ENCODE data around the gene ACSF2.

ACSF2 gene

GRCh38 chr17:50501054-50501453 lies 75.0 kb downstream of the ACSF2 start:
- DNase-seq (ENCODE audit: low read depth) = no peak

- no peak for DNase-seq (ENCODE audit: low read depth)
These were observed 76.4 kb downstream of the ACSF2 start for GRCh38 chr17:50502301-50502990.

GRCh38 chr17:50505591-50506130 lies 79.6 kb downstream of the ACSF2 start:
- DNase-seq (ENCODE audit: low read depth) = no peak

- DNase-seq (ENCODE audit: low read depth) = no peak
These were observed 80.3 kb downstream of the ACSF2 start for GRCh38 chr17:50506298-50506697.

- peak; percentile 36 for DNase-seq (ENCODE audit: low read depth)
These were observed 82.0 kb downstream of the ACSF2 start, which contains the start of gene MYCBPAP for GRCh38 chr17:50507871-50508572. Gene MYCBPAP, plus strand, starts transcription at chr17:50508439. Its CDS starts 236 bp downstream, at chr17:50508675.

- no peak for DNase-seq (ENCODE audit: low read depth)
These were observed 82.8 kb downstream of the ACSF2 start for GRCh38 chr17:50508573-50509460.

- no peak for DNase-seq (ENCODE audit: low read depth)
These were observed 85.0 kb downstream of the ACSF2 start for GRCh38 chr17:50511058-50511457.

GRCh38 chr17:50513495-50513894 lies 87.5 kb downstream of the ACSF2 start:
- DNase-seq (ENCODE audit: low read depth) = no peak

GRCh38 chr17:50514388-50514787 lies 88.4 kb downstream of the ACSF2 start:
- no peak for DNase-seq (ENCODE audit: low read depth)

- DNase-seq (ENCODE audit: low read depth) = no peak
These were observed 89.1 kb downstream of the ACSF2 start for GRCh38 chr17:50514936-50515702.

GRCh38 chr17:50517011-50517410 lies 91.0 kb downstream of the ACSF2 start:
- no peak for DNase-seq (ENCODE audit: low read depth)

GRCh38 chr17:50517504-50518383 lies 91.7 kb downstream of the ACSF2 start:
- no peak for DNase-seq (ENCODE audit: low read depth)

GRCh38 chr17:50518384-50519023 lies 92.5 kb downstream of the ACSF2 start:
- no peak for DNase-seq (ENCODE audit: low read depth)

- no peak for DNase-seq (ENCODE audit: low read depth)
These were observed 93.3 kb downstream of the ACSF2 start for GRCh38 chr17:50519141-50519834.

- no peak for DNase-seq (ENCODE audit: low read depth)
These were observed 94.5 kb downstream of the ACSF2 start for GRCh38 chr17:50520483-50520882.

- no peak for DNase-seq (ENCODE audit: low read depth)
These were observed 95.5 kb downstream of the ACSF2 start for GRCh38 chr17:50521514-50521913.

GRCh38 chr17:50522766-50523165 lies 96.7 kb downstream of the ACSF2 start:
- no peak for DNase-seq (ENCODE audit: low read depth)

GRCh38 chr17:50523208-50523607 lies 97.2 kb downstream of the ACSF2 start:
- DNase-seq (ENCODE audit: low read depth) = no peak
